ENCODE measurements around the gene GPR15LG. TPM values are rescaled to one million over a fixed set of nuclear protein-coding genes. Genes with fewer than 3 reads are reported as not detected.
"Not testable (repeated sequence)": the region's sequence is repeated elsewhere in the genome, so short reads cannot be mapped to it uniquely, and the experiment has no call there.

Gene GPR15LG
- not detected in 2 replicates for total RNA-seq (2014; rRNA removed; shearing (Covaris generic))

GRCh38 chr10:84173501-84173929 is at the start of gene GPR15LG:
Gene GPR15LG (plus strand): TSS chr10:84173801. CDS start chr10:84173852, 51 bp downstream.
- H3K4me1 ChIP-seq, result no peaks in the 10 kb centered on the region
- no peaks in the 10 kb centered on the region for H3K9me3 ChIP-seq (replicated peaks)
- DNase-seq, result no peak
- no peaks in the 10 kb centered on the region for H3K36me3 ChIP-seq
- H3K27ac ChIP-seq, result no peak within 1 kb of the TSS
- H3K27me3 ChIP-seq, result no peaks in the 10 kb centered on the region
- H3K4me3 ChIP-seq, result no peak within 1 kb of the TSS

- peak in 1 of 2 experiments; percentile 8 for DNase-seq
- not testable (repeated sequence) for H3K4me3 ChIP-seq; H3K36me3 ChIP-seq; H3K9me3 ChIP-seq (replicated peaks); H3K27me3 ChIP-seq; H3K27ac ChIP-seq; H3K4me1 ChIP-seq
Observed at GRCh38 chr10:84125910-84126784, 47.5 kb upstream of the GPR15LG start.

GRCh38 chr10:84126785-84127167 is 46.8 kb upstream of the GPR15LG start:
- no peak for DNase-seq

GRCh38 chr10:84135836-84136235 is 37.8 kb upstream of the GPR15LG start:
- H3K9me3 ChIP-seq (replicated peaks), result no peaks in the 10 kb centered on the region
- H3K4me1 ChIP-seq, result peaks cover 4% of the 10 kb centered on the region; the same call in 1 of the 2 replicates
- no peak for DNase-seq
- no peaks in the 10 kb centered on the region for H3K27me3 ChIP-seq
- H3K27ac ChIP-seq, result no peak overlapping the region
- H3K36me3 ChIP-seq, result no peaks in the 10 kb centered on the region
- H3K4me3 ChIP-seq, result no peak overlapping the region

More at GRCh38 chr10:84126785-84127167, 46.8 kb upstream of the GPR15LG start:
- no peaks in the 10 kb centered on the region for H3K36me3 ChIP-seq
- no peak overlapping the region for H3K4me3 ChIP-seq
- H3K9me3 ChIP-seq (replicated peaks), result no peaks in the 10 kb centered on the region
- no peak overlapping the region for H3K27ac ChIP-seq
- no peaks in the 10 kb centered on the region for H3K4me1 ChIP-seq
- H3K27me3 ChIP-seq, result no peaks in the 10 kb centered on the region

- H3K27ac ChIP-seq, result no peak overlapping the region
- no peak overlapping the region for H3K4me3 ChIP-seq
- no peaks in the 10 kb centered on the region for H3K27me3 ChIP-seq
- no peaks in the 10 kb centered on the region for H3K9me3 ChIP-seq (replicated peaks)
- peaks cover 4% of the 10 kb centered on the region; the same call in 1 of the 2 replicates for H3K4me1 ChIP-seq
- H3K36me3 ChIP-seq, result peaks cover 2% of the 10 kb centered on the region; the same call in 1 of the 2 replicates
- DNase-seq, result no peak
Observed at GRCh38 chr10:84137811-84138210, 35.8 kb upstream of the GPR15LG start.

- Histone ChIP-seq H3K27me3 (no peaks in the 10 kb centered on the region), H3K4me1 (peaks cover 4% of the 10 kb centered on the region; the same call in 1 of the 2 replicates), H3K36me3 (peaks cover 4% of the 10 kb centered on the region; the same call in 1 of the 2 replicates), H3K27ac (peak overlapping the region; percentile 88), H3K9me3 (replicated peaks) (no peaks in the 10 kb centered on the region), H3K4me3 (peak overlapping the region; percentile 97)
- peak in 1 of 2 experiments; percentile 10 for DNase-seq
Observed at GRCh38 chr10:84138478-84139125, 35.0 kb upstream of the GPR15LG start.

GRCh38 chr10:84139126-84140035 is 34.2 kb upstream of the GPR15LG start, which contains the start of gene GHITM:
Gene GHITM (plus strand): TSS chr10:84139509. CDS start chr10:84141501, 1,992 bp downstream.
- peaks cover 4% of the 10 kb centered on the region; the same call in 1 of the 2 replicates for H3K4me1 ChIP-seq
- peak; percentile 93 to 95 for DNase-seq
- H3K9me3 ChIP-seq (replicated peaks), result no peaks in the 10 kb centered on the region
- H3K4me3 ChIP-seq, result peak within 1 kb of the TSS; percentile 97
- peaks cover 12% of the 10 kb centered on the region; the same call in 1 of the 2 replicates for H3K36me3 ChIP-seq
- H3K27ac ChIP-seq, result peak within 1 kb of the TSS; percentile 88
- H3K27me3 ChIP-seq, result no peaks in the 10 kb centered on the region

GRCh38 chr10:84140036-84140379 is 33.6 kb upstream of the GPR15LG start:
- H3K27ac ChIP-seq, result peak overlapping the region; percentile 88
- peaks cover 18% of the 10 kb centered on the region; the same call in 1 of the 2 replicates for H3K36me3 ChIP-seq
- peaks cover 4% of the 10 kb centered on the region; the same call in 1 of the 2 replicates for H3K4me1 ChIP-seq
- no peaks in the 10 kb centered on the region for H3K9me3 ChIP-seq (replicated peaks)
- H3K27me3 ChIP-seq, result no peaks in the 10 kb centered on the region
- peak overlapping the region; percentile 97 for H3K4me3 ChIP-seq
- DNase-seq, result no peak

GRCh38 chr10:84147347-84147746 is 26.3 kb upstream of the GPR15LG start:
- no peaks in the 10 kb centered on the region for H3K9me3 ChIP-seq (replicated peaks)
- DNase-seq, result no peak
- no peaks in the 10 kb centered on the region for H3K4me1 ChIP-seq
- no peaks in the 10 kb centered on the region for H3K27me3 ChIP-seq
- no peak overlapping the region for H3K4me3 ChIP-seq
- H3K27ac ChIP-seq, result no peak overlapping the region
- peaks cover 34% of the 10 kb centered on the region for H3K36me3 ChIP-seq

- not testable (repeated sequence) for H3K27ac ChIP-seq; H3K4me1 ChIP-seq; H3K9me3 ChIP-seq (replicated peaks); H3K27me3 ChIP-seq; H3K4me3 ChIP-seq
- peaks cover 36% of the 10 kb centered on the region for H3K36me3 ChIP-seq
- peak in 1 of 2 experiments; percentile 11 for DNase-seq
Observed at GRCh38 chr10:84148006-84148597, 25.5 kb upstream of the GPR15LG start.

- Histone ChIP-seq H3K36me3 (peaks cover 22% of the 10 kb centered on the region), H3K27ac (no peak overlapping the region)
- no peak for DNase-seq
Observed at GRCh38 chr10:84149854-84150253, 23.7 kb upstream of the GPR15LG start.

GRCh38 chr10:84152769-84153168 is 20.8 kb upstream of the GPR15LG start:
- H3K4me3 ChIP-seq, result no peak overlapping the region
- no peak for DNase-seq
- no peaks in the 10 kb centered on the region for H3K27me3 ChIP-seq
- no peaks in the 10 kb centered on the region for H3K9me3 ChIP-seq (replicated peaks)
- H3K36me3 ChIP-seq, result peaks cover 16% of the 10 kb centered on the region
- H3K4me1 ChIP-seq, result no peaks in the 10 kb centered on the region
- no peak overlapping the region for H3K27ac ChIP-seq

More at GRCh38 chr10:84149854-84150253, 23.7 kb upstream of the GPR15LG start:
- Histone ChIP-seq H3K9me3 (replicated peaks) (no peaks in the 10 kb centered on the region), H3K4me3 (no peak overlapping the region), H3K4me1 (no peaks in the 10 kb centered on the region), H3K27me3 (no peaks in the 10 kb centered on the region)

GRCh38 chr10:84155521-84155920 is 18.1 kb upstream of the GPR15LG start:
- no peak for DNase-seq
- H3K27me3 ChIP-seq, result no peaks in the 10 kb centered on the region
- H3K4me1 ChIP-seq, result no peaks in the 10 kb centered on the region
- no peak overlapping the region for H3K4me3 ChIP-seq
- peaks cover 10% of the 10 kb centered on the region for H3K36me3 ChIP-seq
- H3K27ac ChIP-seq, result no peak overlapping the region
- H3K9me3 ChIP-seq (replicated peaks), result no peaks in the 10 kb centered on the region

- Histone ChIP-seq H3K36me3 (peaks cover 10% of the 10 kb centered on the region), H3K4me3 (no peak overlapping the region), H3K27me3 (no peaks in the 10 kb centered on the region), H3K9me3 (replicated peaks) (no peaks in the 10 kb centered on the region), H3K27ac (no peak overlapping the region), H3K4me1 (no peaks in the 10 kb centered on the region)
- DNase-seq, result no peak
Observed at GRCh38 chr10:84156009-84156408, 17.6 kb upstream of the GPR15LG start.
